ENCODE data around the gene PCNA.

DNA sequence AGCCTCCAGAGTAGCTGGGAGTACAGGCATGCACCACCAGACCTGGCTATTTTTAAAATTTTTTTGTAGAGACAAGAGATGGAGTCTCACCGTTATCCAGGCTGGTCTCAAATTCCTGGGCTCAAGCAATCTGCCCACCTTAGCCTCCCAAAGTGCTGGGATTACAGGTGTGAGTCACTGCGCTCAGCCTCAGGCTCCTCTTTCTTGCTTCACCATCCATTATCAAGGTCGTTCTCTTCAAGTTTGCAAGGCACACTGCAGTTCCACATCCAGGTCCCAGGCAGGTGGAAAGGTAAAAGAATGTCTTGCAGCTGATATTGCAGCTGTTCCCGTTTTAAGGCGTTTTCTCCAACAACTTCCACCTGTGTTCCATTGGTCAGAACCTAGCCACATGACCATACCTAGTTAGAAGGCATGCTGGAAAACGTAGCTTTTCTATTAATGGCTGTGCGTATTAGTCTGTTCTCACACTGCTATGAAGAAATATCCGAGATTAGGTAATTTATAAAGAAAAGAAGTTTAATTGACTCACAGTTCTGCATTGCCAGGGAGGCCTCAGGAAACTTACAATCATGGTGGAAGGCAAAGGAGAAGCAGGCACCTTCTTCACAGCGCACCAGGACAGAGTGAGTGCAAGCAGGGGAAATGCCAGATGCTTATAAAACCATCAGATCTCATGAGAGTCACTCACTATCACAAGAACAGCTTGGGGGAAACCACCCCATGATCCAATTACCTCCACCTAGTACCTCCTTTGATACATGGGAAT, 51.7 kb downstream of the PCNA start:
- TF ChIP-seq EHF (CRISPR knock-in tag; IDR thresholded peaks at IDR 0.05) (no peak), CEBPB (IDR thresholded peaks at IDR 0.05) (no peak), SMC3 (IDR thresholded peaks at IDR 0.05) (no peak), RAD21 (conservative IDR thresholded peaks at IDR 0.05 in 1 of 2, IDR thresholded peaks at IDR 0.05 in 1 of 2) (no peak), JUN (IDR thresholded peaks at IDR 0.05) (no peak), HOXA7 (CRISPR knock-in tag; IDR thresholded peaks at IDR 0.05) (no peak)
- TF ChIP-seq, protein P1, sequence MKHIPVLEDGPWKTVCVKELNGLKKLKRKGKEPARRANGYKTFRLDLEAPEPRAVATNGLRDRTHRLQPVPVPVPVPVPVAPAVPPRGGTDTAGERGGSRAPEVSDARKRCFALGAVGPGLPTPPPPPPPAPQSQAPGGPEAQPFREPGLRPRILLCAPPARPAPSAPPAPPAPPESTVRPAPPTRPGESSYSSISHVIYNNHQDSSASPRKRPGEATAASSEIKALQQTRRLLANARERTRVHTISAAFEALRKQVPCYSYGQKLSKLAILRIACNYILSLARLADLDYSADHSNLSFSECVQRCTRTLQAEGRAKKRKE (CRISPR knock-in tag; IDR thresholded peaks at IDR 0.05; ENCODE audit: low read depth): no peak
- TF ChIP-seq, protein P2, sequence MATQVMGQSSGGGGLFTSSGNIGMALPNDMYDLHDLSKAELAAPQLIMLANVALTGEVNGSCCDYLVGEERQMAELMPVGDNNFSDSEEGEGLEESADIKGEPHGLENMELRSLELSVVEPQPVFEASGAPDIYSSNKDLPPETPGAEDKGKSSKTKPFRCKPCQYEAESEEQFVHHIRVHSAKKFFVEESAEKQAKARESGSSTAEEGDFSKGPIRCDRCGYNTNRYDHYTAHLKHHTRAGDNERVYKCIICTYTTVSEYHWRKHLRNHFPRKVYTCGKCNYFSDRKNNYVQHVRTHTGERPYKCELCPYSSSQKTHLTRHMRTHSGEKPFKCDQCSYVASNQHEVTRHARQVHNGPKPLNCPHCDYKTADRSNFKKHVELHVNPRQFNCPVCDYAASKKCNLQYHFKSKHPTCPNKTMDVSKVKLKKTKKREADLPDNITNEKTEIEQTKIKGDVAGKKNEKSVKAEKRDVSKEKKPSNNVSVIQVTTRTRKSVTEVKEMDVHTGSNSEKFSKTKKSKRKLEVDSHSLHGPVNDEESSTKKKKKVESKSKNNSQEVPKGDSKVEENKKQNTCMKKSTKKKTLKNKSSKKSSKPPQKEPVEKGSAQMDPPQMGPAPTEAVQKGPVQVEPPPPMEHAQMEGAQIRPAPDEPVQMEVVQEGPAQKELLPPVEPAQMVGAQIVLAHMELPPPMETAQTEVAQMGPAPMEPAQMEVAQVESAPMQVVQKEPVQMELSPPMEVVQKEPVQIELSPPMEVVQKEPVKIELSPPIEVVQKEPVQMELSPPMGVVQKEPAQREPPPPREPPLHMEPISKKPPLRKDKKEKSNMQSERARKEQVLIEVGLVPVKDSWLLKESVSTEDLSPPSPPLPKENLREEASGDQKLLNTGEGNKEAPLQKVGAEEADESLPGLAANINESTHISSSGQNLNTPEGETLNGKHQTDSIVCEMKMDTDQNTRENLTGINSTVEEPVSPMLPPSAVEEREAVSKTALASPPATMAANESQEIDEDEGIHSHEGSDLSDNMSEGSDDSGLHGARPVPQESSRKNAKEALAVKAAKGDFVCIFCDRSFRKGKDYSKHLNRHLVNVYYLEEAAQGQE (IDR thresholded peaks at IDR 0.05): no peak

Data from A549 (cell line).